CD4-positive, alpha-beta memory T cell (primary cell): Measurements from ENCODE around the gene YWHAG. TPM values are rescaled to one million over a fixed set of nuclear protein-coding genes. Genes with fewer than 3 reads are reported as not detected.

Experiments
- CTCF ChIA-PET: fragments of 350-600 bp; sonication (Branson Sonifier 250); formaldehyde crosslinking; loops from one replicate; lab custom pipeline; 2021; ENCODE audit warnings: inconsistent platforms; ENCODE audit not compliant: partially characterized antibody; lab: Charles Lee
- POLR2A ChIA-PET: fragments of 350-600 bp; sonication (Branson Sonifier 250); formaldehyde crosslinking; loops from one replicate; lab custom pipeline; 2021; ENCODE audit not compliant: partially characterized antibody; lab: Charles Lee
- DNase-seq, 5 donors: peaks; one replicate each; pipeline versions ENCODE4 v3.0.0 to v3.0.0-alpha.2; 2020 to 2022; ENCODE audit warnings: mixed read lengths in 1 of 5
- H3K27ac ChIP-seq: one replicate; pipeline ENCODE4 v1.7.0; 2013; ENCODE audit warnings: low read depth, low read length
- H3K27me3 ChIP-seq: 2 replicates; pipeline ENCODE4 v1.7.0; 2013; ENCODE audit warnings: mild to moderate bottlenecking, low read length, moderate library complexity; ENCODE audit not compliant: insufficient read depth
- H3K36me3 ChIP-seq: 2 replicates; pipeline ENCODE4 v1.7.0; 2013; ENCODE audit warnings: mild to moderate bottlenecking, low read length, moderate library complexity; ENCODE audit not compliant: insufficient read depth
- H3K4me1 ChIP-seq: 2 replicates; pipeline ENCODE4 v1.7.0; 2013; ENCODE audit warnings: mild to moderate bottlenecking, low read length, moderate library complexity; ENCODE audit not compliant: insufficient read depth
- H3K4me3 ChIP-seq, 2 donors: one replicate each; pipeline ENCODE4 v1.7.0; 2013; ENCODE audit warnings: low read length in 2 of 2, mild to moderate bottlenecking in 1 of 2
- H3K9me3 ChIP-seq, 2 donors: one replicate each; pipeline ENCODE4 v1.7.0; 2013; ENCODE audit warnings: low read length in 2 of 2, control low read depth in 1 of 2; ENCODE audit not compliant: control insufficient read depth in 1 of 2
- H3K27ac Mint-ChIP-seq, 7 donors: one replicate each; pipeline ENCODE4 v1.8.0; 2020 to 2021; ENCODE audit warnings: mixed read lengths in 7 of 7, mild to moderate bottlenecking in 6 of 7, inconsistent platforms in 3 of 7, moderate library complexity in 3 of 7
- H3K27me3 Mint-ChIP-seq, 2 donors: one replicate each; pipeline ENCODE4 v1.8.0; 2020 to 2021; ENCODE audit warnings: mixed read lengths in 2 of 2
- H3K36me3 Mint-ChIP-seq, 2 donors: one replicate each; pipeline ENCODE4 v1.8.0; 2020 to 2021; ENCODE audit warnings: mixed read lengths in 2 of 2, inconsistent platforms in 1 of 2, mild to moderate bottlenecking in 1 of 2
- H3K4me1 Mint-ChIP-seq, 4 donors: one replicate each; pipeline ENCODE4 v1.8.0; 2020 to 2021; ENCODE audit warnings: mixed read lengths in 4 of 4, mild to moderate bottlenecking in 1 of 4
- H3K4me3 Mint-ChIP-seq, 8 donors: one replicate each; pipeline ENCODE4 v1.8.0; 2020 to 2021; ENCODE audit warnings: mixed read lengths in 8 of 8, mild to moderate bottlenecking in 7 of 8, moderate library complexity in 6 of 8, inconsistent platforms in 3 of 8
- H3K9me3 Mint-ChIP-seq, 8 donors: one replicate each; pipeline ENCODE4 v1.8.0; 2020 to 2021; ENCODE audit warnings: mixed read lengths in 8 of 8, mild to moderate bottlenecking in 5 of 8, inconsistent platforms in 3 of 8, moderate library complexity in 1 of 8
- intact Hi-C: fragments of 100-400 bp; cut with micrococcal nuclease; formaldehyde crosslinking; loops from one replicate; pipeline ENCODE4 v1.15.1; 2023
- polyA plus RNA-seq, 2 donors: library from polyadenylated mRNA; unstranded; fragments of 300-500 nt; fragmentation: Illumina TruSeq; gene quantifications; one replicate each; pipeline ENCODE4 v1.2.3, GENCODE V29; 2021
- total RNA-seq, 2 experiments: library from RNA; stranded (reverse); gene quantifications; one replicate each; pipeline ENCODE4 v1.2.3, GENCODE V29; 2021

Gene YWHAG
- total and polyA plus RNA-seq, 4 experiments from 2014 or later, result 0.94 to 54.3 (median 27.0) TPM

- no peak overlapping the region for H3K27ac ChIP-seq
- H3K9me3 ChIP-seq, result no peaks in the 10 kb centered on the region
- peaks cover 25 to 26% of the 10 kb centered on the region in 2 donors for H3K27me3 Mint-ChIP-seq
- peaks cover 13% of the 10 kb centered on the region for H3K4me1 ChIP-seq
- H3K9me3 Mint-ChIP-seq, result peaks cover 0 to 2% (median 0%) of the 10 kb centered on the region in 8 donors
- POLR2A ChIA-PET, result no interaction called here
- H3K27me3 ChIP-seq, result peaks cover 16% of the 10 kb centered on the region
- no peak overlapping the region for H3K27ac Mint-ChIP-seq
- CTCF ChIA-PET, result no interaction called here
- no peak overlapping the region for H3K4me3 ChIP-seq
- intact Hi-C loops, result no loop called here
- no peaks in the 10 kb centered on the region for H3K36me3 Mint-ChIP-seq
- H3K4me1 Mint-ChIP-seq, result peaks cover 7 to 14% (median 13%) of the 10 kb centered on the region in 4 donors
- DNase-seq, result no peak
- H3K36me3 ChIP-seq, result no peaks in the 10 kb centered on the region
- H3K4me3 Mint-ChIP-seq, result no peak overlapping the region
Observed at GRCh38 chr7:76278540-76278939, 80.3 kb downstream of the YWHAG start.

Other genes starting within 250 kb of the YWHAG start
- not detected for gene SRRM3, start 157.1 kb downstream of the YWHAG start, total RNA-seq
- gene SRRM3, start 157.1 kb downstream of the YWHAG start, polyA plus RNA-seq, result not detected
- 10 to 100 TPM; 41.9 to 43.1 TPM for gene HSPB1, start 56.3 kb downstream of the YWHAG start, total RNA-seq
- gene HSPB1, start 56.3 kb downstream of the YWHAG start, polyA plus RNA-seq, result 100 to 1,000 TPM in 1 of 2 donors, 10 to 100 TPM in 1; 49.7 to 111 TPM
- not detected for gene SSC4D, start 50.7 kb upstream of the YWHAG start, total RNA-seq
- under 1 TPM in 1 of 2 donors, not detected in 1; 0.31 TPM for gene SSC4D, start 50.7 kb upstream of the YWHAG start, polyA plus RNA-seq
- 1 to 10 TPM; 2.8 to 6.1 TPM for gene ZP3, start 66.0 kb upstream of the YWHAG start, total RNA-seq
- gene ZP3, start 66.0 kb upstream of the YWHAG start, polyA plus RNA-seq, result 1 to 10 TPM; 1.9 to 4.1 TPM
- 10 to 100 TPM; 44.6 to 47.6 TPM for gene DTX2, start 102.7 kb upstream of the YWHAG start, total RNA-seq
- 10 to 100 TPM in 1 of 2 donors, 1 to 10 TPM in 1; 4.7 to 16.2 TPM for gene DTX2, start 102.7 kb upstream of the YWHAG start, polyA plus RNA-seq
- 1 to 10 TPM; 2.7 to 3.3 TPM for gene UPK3B, start 151.6 kb upstream of the YWHAG start, total RNA-seq
- gene UPK3B, start 151.6 kb upstream of the YWHAG start, polyA plus RNA-seq, result not detected
- gene SPDYE16, start 184.3 kb upstream of the YWHAG start, total RNA-seq, result 1 to 10 TPM in 1 of 2 experiments, under 1 TPM in 1; 0.73 to 1.1 TPM
- gene SPDYE16, start 184.3 kb upstream of the YWHAG start, polyA plus RNA-seq, result under 1 TPM in 1 of 2 donors, not detected in 1; 0.21 TPM